Ishikawa (cell line): ENCODE results near the gene PLA2G6.

Experiments
- CREB1 ChIP-seq: IDR thresholded peaks from 2 replicates; pipeline ENCODE4 v1.6.1; 2012; ENCODE audit warnings: low read depth
- EP300 ChIP-seq: IDR thresholded peaks from 2 replicates; pipeline ENCODE4 v1.6.1; 2012; ENCODE audit warnings: borderline replicate concordance
- FOXM1 ChIP-seq: IDR thresholded peaks from 2 replicates; pipeline ENCODE4 v1.6.1; 2012; ENCODE audit warnings: low read depth, borderline replicate concordance
- NFIC ChIP-seq: IDR thresholded peaks from 2 replicates; pipeline ENCODE4 v1.6.1; 2012
- RAD21 ChIP-seq: IDR thresholded peaks from 2 replicates; pipeline ENCODE4 v1.6.1; 2012; ENCODE audit warnings: low read depth
- TAF1 ChIP-seq: IDR thresholded peaks from 2 replicates; pipeline ENCODE4 v1.6.1; 2012; ENCODE audit warnings: low read depth, mild to moderate bottlenecking
- TCF12 ChIP-seq: IDR thresholded peaks from 2 replicates; pipeline ENCODE4 v1.6.1; 2012; ENCODE audit warnings: low read depth
- TEAD4 ChIP-seq: IDR thresholded peaks from 2 replicates; pipeline ENCODE4 v1.6.1; 2012
- TF ChIP-seq, protein P1 (sequence below): IDR thresholded peaks from 2 replicates; pipeline ENCODE4 v1.6.1; 2012
- TF ChIP-seq, protein P2 (sequence below): IDR thresholded peaks from 2 replicates; pipeline ENCODE4 v1.6.1; 2012; ENCODE audit warnings: low read depth, mild to moderate bottlenecking

DNA sequence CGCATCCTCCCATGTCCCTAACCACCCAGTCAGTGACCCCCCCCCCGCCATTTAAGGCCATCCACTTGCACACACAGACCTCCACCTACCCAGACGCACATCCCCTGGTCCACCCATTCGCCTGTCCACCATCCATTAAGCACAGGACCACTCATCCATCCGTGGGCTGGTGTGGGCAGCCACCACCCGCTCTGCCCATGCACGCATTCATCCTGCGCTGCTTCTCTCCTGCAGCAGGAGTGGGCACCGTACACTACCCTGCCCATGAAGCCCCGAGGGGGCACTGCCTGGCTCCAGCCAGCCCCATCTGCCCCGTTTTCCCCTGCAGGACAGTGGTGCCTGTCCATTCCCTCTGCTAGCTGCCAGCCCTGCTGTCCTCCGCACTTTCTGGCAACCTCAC, 93.8 kb downstream of the PLA2G6 start:
- no peak for TF ChIP-seq NFIC
- no peak for TF ChIP-seq TEAD4
- no peak for TF ChIP-seq RAD21
- no peak for TF ChIP-seq CREB1
- TF ChIP-seq TAF1: no peak
- no peak for TF ChIP-seq FOXM1
- TF ChIP-seq TCF12: no peak
- TF ChIP-seq, protein P1, sequence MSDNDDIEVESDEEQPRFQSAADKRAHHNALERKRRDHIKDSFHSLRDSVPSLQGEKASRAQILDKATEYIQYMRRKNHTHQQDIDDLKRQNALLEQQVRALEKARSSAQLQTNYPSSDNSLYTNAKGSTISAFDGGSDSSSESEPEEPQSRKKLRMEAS: no peak
- no peak for TF ChIP-seq EP300
- TF ChIP-seq, protein P2, sequence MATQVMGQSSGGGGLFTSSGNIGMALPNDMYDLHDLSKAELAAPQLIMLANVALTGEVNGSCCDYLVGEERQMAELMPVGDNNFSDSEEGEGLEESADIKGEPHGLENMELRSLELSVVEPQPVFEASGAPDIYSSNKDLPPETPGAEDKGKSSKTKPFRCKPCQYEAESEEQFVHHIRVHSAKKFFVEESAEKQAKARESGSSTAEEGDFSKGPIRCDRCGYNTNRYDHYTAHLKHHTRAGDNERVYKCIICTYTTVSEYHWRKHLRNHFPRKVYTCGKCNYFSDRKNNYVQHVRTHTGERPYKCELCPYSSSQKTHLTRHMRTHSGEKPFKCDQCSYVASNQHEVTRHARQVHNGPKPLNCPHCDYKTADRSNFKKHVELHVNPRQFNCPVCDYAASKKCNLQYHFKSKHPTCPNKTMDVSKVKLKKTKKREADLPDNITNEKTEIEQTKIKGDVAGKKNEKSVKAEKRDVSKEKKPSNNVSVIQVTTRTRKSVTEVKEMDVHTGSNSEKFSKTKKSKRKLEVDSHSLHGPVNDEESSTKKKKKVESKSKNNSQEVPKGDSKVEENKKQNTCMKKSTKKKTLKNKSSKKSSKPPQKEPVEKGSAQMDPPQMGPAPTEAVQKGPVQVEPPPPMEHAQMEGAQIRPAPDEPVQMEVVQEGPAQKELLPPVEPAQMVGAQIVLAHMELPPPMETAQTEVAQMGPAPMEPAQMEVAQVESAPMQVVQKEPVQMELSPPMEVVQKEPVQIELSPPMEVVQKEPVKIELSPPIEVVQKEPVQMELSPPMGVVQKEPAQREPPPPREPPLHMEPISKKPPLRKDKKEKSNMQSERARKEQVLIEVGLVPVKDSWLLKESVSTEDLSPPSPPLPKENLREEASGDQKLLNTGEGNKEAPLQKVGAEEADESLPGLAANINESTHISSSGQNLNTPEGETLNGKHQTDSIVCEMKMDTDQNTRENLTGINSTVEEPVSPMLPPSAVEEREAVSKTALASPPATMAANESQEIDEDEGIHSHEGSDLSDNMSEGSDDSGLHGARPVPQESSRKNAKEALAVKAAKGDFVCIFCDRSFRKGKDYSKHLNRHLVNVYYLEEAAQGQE: no peak
